Measurements from ENCODE around the gene CFAP251.
"Not testable (repeated sequence)": the region's sequence is repeated elsewhere in the genome, so short reads cannot be mapped to it uniquely, and the experiment has no call there.

GRCh38 chr12:121889661-121890060 is 28.7 kb upstream of the CFAP251 start:
- not testable (repeated sequence) for TF ChIP-seq CTCF (conservative IDR thresholded peaks at IDR 0.05; ENCODE audit: low read depth, low read length); EZH2phosphoT487 (IDR thresholded peaks at IDR 0.05; ENCODE audit: borderline replicate concordance, low read length)
